Lung microvascular endothelial cell (primary cell): ENCODE measurements around the gene NOL4L. TPM values are rescaled to one million over a fixed set of nuclear protein-coding genes. Genes with fewer than 3 reads are reported as not detected.
"Not testable (repeated sequence)": the region's sequence is repeated elsewhere in the genome, so short reads cannot be mapped to it uniquely, and the experiment has no call there.

Experiments used
- DNase-seq, 2 donors: peaks; one replicate each; pipeline versions ENCODE4 v3.0.0 to v3.0.0-alpha.2; 2010; ENCODE audit warnings: low read depth in 2 of 2
- total RNA-seq: library from RNA; depleted of rRNA; stranded (reverse); fragments of >200 nt; gene quantifications from 2 replicates; pipeline ENCODE4 v1.2.1, GENCODE V29; 2014

The NOL4L gene
- total RNA-seq, 1 donor from 2014 or later = 9.9 TPM

GRCh38 chr20:32433311-32434021, 151.7 kb downstream of the NOL4L start:
- peak in 1 of 2 donors; percentile 89 for DNase-seq

- DNase-seq = no peak
These were observed 152.9 kb downstream of the NOL4L start for GRCh38 chr20:32432277-32432676.

GRCh38 chr20:32431457-32431856, 153.7 kb downstream of the NOL4L start:
- DNase-seq = no peak

- DNase-seq = no peak
These were observed 155.3 kb downstream of the NOL4L start for GRCh38 chr20:32429745-32430360.

- DNase-seq = no peak
These were observed 155.8 kb downstream of the NOL4L start for GRCh38 chr20:32429343-32429742.

GRCh38 chr20:32427996-32428395, 157.1 kb downstream of the NOL4L start:
- no peak for DNase-seq

GRCh38 chr20:32421290-32421689, 163.8 kb downstream of the NOL4L start:
- DNase-seq = no peak

- DNase-seq = no peak
These were observed 166.8 kb downstream of the NOL4L start for GRCh38 chr20:32418376-32418775.

- no peak for DNase-seq
These were observed 168.9 kb downstream of the NOL4L start for GRCh38 chr20:32416206-32416605.

GRCh38 chr20:32415494-32415893, 169.6 kb downstream of the NOL4L start:
- DNase-seq = no peak

- no peak for DNase-seq
These were observed 173.0 kb downstream of the NOL4L start for GRCh38 chr20:32411955-32412706.

GRCh38 chr20:32407131-32407750, 177.9 kb downstream of the NOL4L start:
- not testable (repeated sequence) for DNase-seq

- no peak for DNase-seq
These were observed 178.4 kb downstream of the NOL4L start for GRCh38 chr20:32406701-32407100.

GRCh38 chr20:32404017-32404416, 181.1 kb downstream of the NOL4L start:
- DNase-seq = no peak

- DNase-seq = no peak
These were observed 184.7 kb downstream of the NOL4L start for GRCh38 chr20:32400476-32400875.

GRCh38 chr20:32397567-32398084, 187.5 kb downstream of the NOL4L start:
- peak in 1 of 2 donors; percentile 11 for DNase-seq

- no peak for DNase-seq
These were observed 188.4 kb downstream of the NOL4L start for GRCh38 chr20:32396646-32397160.

GRCh38 chr20:32395066-32395465, 190.1 kb downstream of the NOL4L start:
- no peak for DNase-seq
